Left renal cortex interstitium (tissue), 4 donors: Measurements from ENCODE around the gene DYRK1A. TPM values are rescaled to one million over a fixed set of nuclear protein-coding genes. Genes with fewer than 3 reads are reported as not detected.

Experiments
- DNase-seq, 4 donors: peaks; one replicate each; pipeline ENCODE4 v3.0.0-alpha.2; 2013; ENCODE audit warnings: low read depth in 4 of 4, low spot score in 2 of 4, missing footprints in 1 of 4
- polyA plus RNA-seq, 4 donors: library from polyadenylated mRNA; unstranded; fragments of 120-200 nt; gene quantifications; one replicate each; pipeline ENCODE4 v1.2.1, GENCODE V29; 2013; ENCODE audit not compliant: insufficient read length in 4 of 4

Gene DYRK1A
- polyA plus RNA-seq, 4 donors: 58.9 to 69.4 (median 66.1) TPM

GRCh38 chr21:37562920-37563640 is 196.5 kb downstream of the DYRK1A start:
- no peak for DNase-seq

- DNase-seq: peak; percentile 60 to 84 (median 80)
Observed at GRCh38 chr21:37563641-37564340, 197.2 kb downstream of the DYRK1A start.

DNA sequence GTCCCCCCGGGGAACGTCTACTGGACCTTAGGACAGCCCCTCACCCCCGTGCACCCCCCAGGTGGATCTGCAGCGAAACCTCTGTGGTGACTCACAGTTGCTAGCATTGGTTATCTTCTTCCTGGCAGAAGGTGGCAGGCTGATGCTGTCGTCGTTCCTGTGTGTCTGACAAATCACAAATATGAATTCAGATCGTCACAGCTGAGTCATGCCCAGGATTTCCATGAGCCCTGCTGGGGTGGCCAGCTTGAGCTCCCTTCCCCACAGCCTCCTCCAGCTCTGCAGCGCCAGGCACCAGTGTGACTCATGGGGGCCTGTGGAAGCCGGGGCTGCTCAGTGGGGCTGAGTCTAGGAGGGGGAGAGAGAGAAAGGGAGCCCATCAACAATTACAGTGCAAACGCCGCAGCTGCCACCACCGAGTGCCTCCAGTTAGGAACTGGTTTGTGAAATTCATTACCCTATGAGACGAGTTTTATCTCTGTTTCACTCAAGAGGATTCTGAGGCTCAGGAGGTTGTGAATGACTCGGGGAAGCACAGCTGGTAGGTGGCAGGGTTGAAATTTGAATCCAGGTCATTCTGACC is 197.9 kb downstream of the DYRK1A start:
- no peak for DNase-seq

DNA sequence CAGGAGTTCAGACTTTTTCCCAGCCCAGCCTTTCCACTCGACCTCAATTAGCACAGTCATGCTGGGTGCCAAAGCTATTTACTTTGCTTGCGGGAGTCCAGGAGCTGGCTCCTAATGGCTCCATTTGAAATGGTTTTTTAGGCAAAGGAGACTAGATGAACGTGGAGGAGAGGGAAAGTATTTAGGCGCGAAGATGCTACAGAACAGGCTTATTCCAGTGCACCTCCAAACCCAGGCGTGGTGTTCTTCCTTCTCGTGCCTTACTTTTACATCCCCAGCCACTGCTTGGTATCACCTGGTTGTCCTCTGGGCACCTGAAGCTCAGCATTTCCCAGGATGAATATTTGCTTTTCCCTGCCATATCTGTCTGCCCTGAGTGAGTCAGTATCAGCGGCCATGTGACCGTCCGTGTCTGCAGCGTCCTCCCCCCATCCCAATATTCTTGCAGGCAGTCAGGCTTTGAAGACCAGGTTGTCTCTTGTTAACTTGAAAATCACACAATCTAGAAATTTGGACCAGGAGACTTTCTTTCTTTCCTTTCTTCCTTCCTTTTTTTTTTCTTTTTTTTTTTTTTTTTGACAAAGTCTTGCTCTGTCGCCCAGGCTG is 198.5 kb downstream of the DYRK1A start:
- DNase-seq: no peak

DNA sequence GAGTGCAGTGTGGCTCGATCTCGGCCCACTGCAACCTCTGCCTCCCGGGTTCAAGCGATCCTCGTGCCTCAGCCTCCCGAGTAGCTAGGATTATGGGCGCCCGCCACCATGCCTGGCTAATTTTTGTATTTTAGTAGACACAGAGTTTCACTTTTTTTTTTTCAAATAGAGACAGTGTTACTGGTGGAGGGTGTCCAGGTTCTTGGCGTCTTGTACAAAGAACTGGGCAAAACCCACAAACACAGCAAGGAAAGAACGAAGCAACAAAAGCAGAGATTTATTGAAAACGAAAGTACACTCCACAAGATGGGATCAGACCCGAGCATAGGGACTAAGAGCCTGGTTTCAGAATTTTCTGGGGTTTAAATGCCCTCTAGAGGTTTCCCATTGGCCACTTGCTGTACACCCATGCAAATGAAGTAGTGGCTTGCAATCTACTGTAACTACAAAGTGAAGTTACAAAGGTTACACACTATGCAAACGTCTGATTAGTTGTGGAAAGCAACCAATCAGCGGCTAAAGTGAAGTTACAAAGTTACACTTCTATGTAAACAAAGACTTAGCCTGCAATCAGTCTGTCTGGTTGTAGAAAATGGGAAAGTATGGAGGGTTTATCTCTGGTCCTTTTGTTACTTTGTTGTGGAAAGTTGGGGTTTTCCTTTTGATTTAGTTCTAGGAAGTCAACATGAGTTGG is 199.1 kb downstream of the DYRK1A start:
- no peak for DNase-seq

DNA sequence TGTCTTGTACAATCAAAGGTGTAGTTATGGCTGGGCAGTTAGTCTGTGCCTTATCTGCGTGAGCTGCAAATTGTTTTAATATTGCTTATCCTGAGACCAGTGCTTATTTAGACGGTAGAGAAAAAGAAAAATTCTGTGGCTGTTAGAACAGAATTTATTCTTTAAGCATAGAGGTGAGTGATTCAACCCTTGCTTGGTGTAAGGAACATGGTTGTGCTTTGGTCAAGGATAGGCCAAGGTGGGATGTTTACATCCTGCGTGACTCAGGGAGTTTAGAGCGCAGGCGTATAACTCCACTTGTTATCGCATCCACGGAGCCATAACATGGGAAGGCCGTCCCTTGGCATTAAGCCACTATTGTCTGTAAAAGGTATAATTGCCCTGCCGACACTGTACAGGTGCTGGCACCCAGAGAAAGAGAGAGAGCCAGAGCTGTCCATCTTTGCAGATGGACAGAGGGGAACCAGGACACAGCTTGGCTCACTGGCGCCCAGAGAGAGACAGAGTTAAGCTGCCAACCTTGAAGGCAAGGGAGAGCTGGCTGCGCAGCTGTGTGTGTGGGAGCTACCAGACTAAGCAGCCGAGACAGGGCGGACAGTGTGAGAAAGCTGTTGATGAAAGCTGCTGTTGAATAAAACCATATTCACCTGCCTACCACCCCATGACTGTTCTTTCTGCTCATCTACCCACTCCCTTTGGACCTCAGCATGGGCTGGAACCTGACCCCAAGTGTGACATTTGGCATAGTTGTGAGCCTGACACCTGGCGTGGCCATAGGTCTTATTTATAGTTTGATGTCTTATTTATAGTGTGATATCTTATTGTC is 200.4 kb downstream of the DYRK1A start:
- no peak for DNase-seq

DNA sequence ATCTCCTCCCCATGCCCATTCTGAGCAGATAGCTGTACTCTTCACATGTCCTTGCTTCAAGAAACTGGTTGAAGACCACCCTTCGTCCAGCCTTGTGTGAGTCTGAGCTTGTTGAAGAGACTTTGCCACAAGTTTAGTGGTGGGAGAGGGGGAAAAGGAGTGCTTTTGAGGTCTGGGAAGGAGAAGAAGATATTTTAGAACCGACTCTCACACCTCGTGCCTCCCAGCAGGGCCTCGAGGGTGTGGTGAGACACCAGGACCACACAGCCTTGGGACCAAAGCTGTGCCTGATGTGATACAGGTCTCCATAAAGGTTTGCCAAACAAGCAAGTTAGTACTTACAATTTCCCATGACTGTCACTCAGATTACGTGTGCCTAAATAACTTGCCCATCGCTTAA is 201.8 kb downstream of the DYRK1A start:
- DNase-seq: no peak

- DNase-seq: no peak
Observed at GRCh38 chr21:37568916-37569315, 202.3 kb downstream of the DYRK1A start.

DNA sequence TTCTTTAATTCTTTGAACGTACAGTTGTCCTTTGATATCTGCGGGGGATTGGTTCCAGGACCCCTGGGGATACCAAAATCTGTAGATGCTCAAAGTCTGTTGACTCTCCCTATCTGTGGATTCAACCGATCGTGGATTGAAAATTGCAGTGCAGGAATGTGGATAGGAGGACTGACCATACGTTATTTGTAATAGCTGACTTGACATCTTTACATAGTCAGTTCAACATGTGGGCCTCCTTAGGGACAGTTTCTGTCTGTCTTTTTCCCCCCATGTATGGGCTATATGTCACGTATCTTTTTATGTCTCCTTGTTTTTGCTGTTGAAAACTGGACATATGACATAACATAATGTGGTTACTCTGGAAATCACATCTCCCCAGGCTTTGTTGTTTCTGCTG is 204.9 kb downstream of the DYRK1A start:
- DNase-seq: no peak

DNA sequence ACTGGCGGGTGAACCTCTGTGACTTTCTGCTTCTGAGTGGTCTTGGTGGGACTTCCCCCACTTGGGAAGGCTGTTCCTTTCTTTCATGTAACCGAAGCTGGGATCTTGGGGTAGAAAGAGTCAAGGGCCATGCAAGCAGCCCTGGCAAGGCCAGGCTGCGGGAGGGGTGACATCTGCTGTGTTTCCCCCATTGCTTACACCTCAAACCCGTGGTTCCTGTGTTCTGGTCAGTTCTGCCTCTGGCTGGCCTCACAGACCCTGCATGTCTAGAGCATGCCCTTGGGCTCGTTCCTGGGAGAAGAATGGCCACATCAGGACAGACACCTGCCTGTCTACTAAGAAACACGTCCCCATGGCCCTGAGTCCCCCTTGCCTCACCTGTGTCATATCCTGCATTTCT is 207.7 kb downstream of the DYRK1A start:
- DNase-seq: no peak

DNA sequence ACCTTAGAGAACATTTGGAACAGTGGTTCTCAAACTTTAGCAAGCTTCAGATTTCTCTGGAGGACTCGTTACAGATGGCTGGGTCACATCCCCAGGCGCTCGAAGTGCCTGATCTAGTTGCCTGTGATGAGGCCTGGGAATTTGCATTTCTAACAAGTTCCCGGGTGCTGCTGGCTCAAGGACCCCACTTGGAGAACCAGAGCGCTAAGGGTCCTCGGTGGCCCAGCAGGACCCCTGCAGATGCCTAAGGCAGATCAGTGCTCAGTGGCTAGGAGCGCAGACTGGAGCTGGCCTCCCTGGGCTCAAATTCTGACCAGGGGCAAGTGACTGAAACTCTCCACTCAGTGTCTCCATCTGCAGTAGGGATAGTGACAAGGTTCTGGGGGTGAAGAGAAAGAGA is 208.2 kb downstream of the DYRK1A start:
- DNase-seq: no peak

DNA sequence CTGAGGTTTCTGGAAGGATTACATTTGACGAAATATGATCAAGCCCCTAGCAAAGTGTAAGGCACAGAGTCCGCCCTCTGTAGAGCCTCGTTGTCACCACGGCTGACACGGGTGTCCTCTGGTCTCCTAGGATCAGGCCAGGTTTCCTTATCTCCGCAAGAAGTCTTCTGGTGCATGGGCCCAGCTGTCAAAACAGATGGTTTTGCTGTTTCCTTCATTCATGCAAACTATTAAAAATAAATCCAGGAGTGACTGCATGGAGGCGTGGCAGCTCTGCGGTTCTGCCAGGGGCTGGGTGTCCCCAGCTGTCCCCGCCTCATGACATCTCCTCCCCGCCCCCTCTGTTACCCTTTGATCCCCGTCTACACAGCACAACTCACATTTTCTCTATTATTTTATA is 209.0 kb downstream of the DYRK1A start:
- DNase-seq: no peak

Other genes with a start within 250 kb of the DYRK1A start
- gene VPS26C, start 99.4 kb upstream of the DYRK1A start, polyA plus RNA-seq: 10 to 100 TPM; 38.1 to 51.1 (median 40.7) TPM